Measurements from ENCODE around the gene MCUB. TPM values are rescaled to one million over a fixed set of nuclear protein-coding genes. Genes with fewer than 3 reads are reported as not detected.

MCUB gene
- total RNA-seq, 1 donor from 2014 or later = 14.8 TPM

- ATAC-seq = no peak
- intact Hi-C loops (cut with DNase I) = no loop called here
Observed at GRCh38 chr4:109718759-109719158, 158.7 kb downstream of the MCUB start.

GRCh38 chr4:109719604-109720003 is 159.6 kb downstream of the MCUB start:
- H3K9me3 ChIP-seq = no peaks in the 10 kb centered on the region
- intact Hi-C loops (cut with DNase I) = no loop called here
- H3K4me3 ChIP-seq = no peak overlapping the region
- no peak for DNase-seq
- H3K4me1 ChIP-seq = no peaks in the 10 kb centered on the region
- no peak for ATAC-seq
- TF ChIP-seq CTCF (IDR thresholded peaks at IDR 0.05) = no peak
- H3K27me3 ChIP-seq = no peaks in the 10 kb centered on the region
- peaks cover 21% of the 10 kb centered on the region for H3K36me3 ChIP-seq
- H3K27ac ChIP-seq = no peak overlapping the region

More at GRCh38 chr4:109718759-109719158, 158.7 kb downstream of the MCUB start:
- no peak for DNase-seq
- Histone ChIP-seq H3K4me1 (no peaks in the 10 kb centered on the region), H3K4me3 (no peak overlapping the region), H3K27ac (no peak overlapping the region), H3K36me3 (peaks cover 24% of the 10 kb centered on the region), H3K9me3 (no peaks in the 10 kb centered on the region), H3K27me3 (no peaks in the 10 kb centered on the region)
- TF ChIP-seq CTCF (IDR thresholded peaks at IDR 0.05) = no peak

GRCh38 chr4:109721033-109721432 is 161.0 kb downstream of the MCUB start:
- H3K4me3 ChIP-seq = no peak overlapping the region
- intact Hi-C loops (cut with DNase I) = no loop called here
- H3K27ac ChIP-seq = no peak overlapping the region
- H3K36me3 ChIP-seq = peaks cover 16% of the 10 kb centered on the region
- no peak for TF ChIP-seq CTCF (IDR thresholded peaks at IDR 0.05)
- H3K9me3 ChIP-seq = no peaks in the 10 kb centered on the region
- DNase-seq (no peak), ATAC-seq (no peak)
- no peaks in the 10 kb centered on the region for H3K27me3 ChIP-seq
- no peaks in the 10 kb centered on the region for H3K4me1 ChIP-seq

GRCh38 chr4:109722357-109722756 is 162.3 kb downstream of the MCUB start:
- no peak for TF ChIP-seq CTCF (IDR thresholded peaks at IDR 0.05)
- no peak for DNase-seq
- H3K27ac ChIP-seq = no peak overlapping the region
- H3K4me1 ChIP-seq = no peaks in the 10 kb centered on the region
- H3K4me3 ChIP-seq = no peak overlapping the region
- no peak for ATAC-seq
- no peaks in the 10 kb centered on the region for H3K9me3 ChIP-seq
- no peaks in the 10 kb centered on the region for H3K27me3 ChIP-seq
- H3K36me3 ChIP-seq = peaks cover 2% of the 10 kb centered on the region
- intact Hi-C loops (cut with DNase I) = no loop called here

- H3K27me3 ChIP-seq = no peaks in the 10 kb centered on the region
- no peak for ATAC-seq
- no peaks in the 10 kb centered on the region for H3K36me3 ChIP-seq
- no peaks in the 10 kb centered on the region for H3K4me1 ChIP-seq
- H3K9me3 ChIP-seq = no peaks in the 10 kb centered on the region
- no peak overlapping the region for H3K4me3 ChIP-seq
- DNase-seq = no peak
- intact Hi-C loops (cut with DNase I) = no loop called here
- no peak for TF ChIP-seq CTCF (IDR thresholded peaks at IDR 0.05)
- no peak overlapping the region for H3K27ac ChIP-seq
Observed at GRCh38 chr4:109723110-109723509, 163.1 kb downstream of the MCUB start.

- ATAC-seq = no peak
- no peaks in the 10 kb centered on the region for H3K36me3 ChIP-seq
Observed at GRCh38 chr4:109728385-109728784, 168.3 kb downstream of the MCUB start.

More at GRCh38 chr4:109728385-109728784, 168.3 kb downstream of the MCUB start:
- H3K9me3 ChIP-seq = no peaks in the 10 kb centered on the region
- TF ChIP-seq CTCF (IDR thresholded peaks at IDR 0.05) = no peak
- DNase-seq = no peak
- intact Hi-C loops (cut with DNase I) = no loop called here
- peaks cover 7% of the 10 kb centered on the region for H3K4me1 ChIP-seq
- peak overlapping the region; percentile 60 for H3K4me3 ChIP-seq
- no peak overlapping the region for H3K27ac ChIP-seq
- no peaks in the 10 kb centered on the region for H3K27me3 ChIP-seq

Data from upper lobe of right lung (tissue), 1 donor.